SK-N-SH treated with all-trans-retinoic acid at 6 μM for 48 hours (cell line): Measurements from ENCODE around the gene MAPKBP1.

ENCODE experiments used
- ESRRG ChIP-seq: fragments of 250-450 bp; sonication (Bioruptor Pico); IDR thresholded peaks from 2 replicates; pipeline ENCODE4 v1.6.1; 2021; ENCODE audit warnings: mild to moderate bottlenecking
- GLIS3 ChIP-seq: fragments of 250-450 bp; sonication (Bioruptor Pico); IDR thresholded peaks from 2 replicates; pipeline ENCODE4 v1.5.0; 2020; ENCODE audit warnings: mild to moderate bottlenecking, moderate library complexity
- ISL1 ChIP-seq: fragments of 250-450 bp; sonication (Bioruptor Pico); IDR thresholded peaks from 2 replicates; pipeline ENCODE4 v2.1.2; 2022; ENCODE audit warnings: mild to moderate bottlenecking, moderate library complexity
- OSR1 ChIP-seq: fragments of 250-450 bp; sonication (Bioruptor Pico); IDR thresholded peaks from 2 replicates; pipeline ENCODE4 v1.8.0; 2022; ENCODE audit warnings: moderate library complexity, mild to moderate bottlenecking, inconsistent platforms
- RARB ChIP-seq: fragments of 250-450 bp; sonication (Bioruptor Pico); IDR thresholded peaks from 2 replicates; pipeline ENCODE4 v1.8.0; 2021; ENCODE audit warnings: mild to moderate bottlenecking, moderate library complexity
- SNAI2 ChIP-seq: fragments of 250-450 bp; sonication (Bioruptor Pico); IDR thresholded peaks from 2 replicates; pipeline ENCODE4 v1.5.0; 2020; ENCODE audit warnings: mild to moderate bottlenecking, moderate library complexity
- TCF4 ChIP-seq: fragments of 250-450 bp; sonication (Bioruptor Pico); IDR thresholded peaks from 2 replicates; pipeline ENCODE4 v1.8.0; 2021; ENCODE audit warnings: mild to moderate bottlenecking, moderate library complexity, borderline replicate concordance
- TOX ChIP-seq: fragments of 250-450 bp; sonication (Bioruptor Pico); IDR thresholded peaks from 2 replicates; pipeline ENCODE4 v1.8.0; 2021; ENCODE audit warnings: mild to moderate bottlenecking, moderate library complexity, borderline replicate concordance
- ZNF70 ChIP-seq: fragments of 450-650 bp; formaldehyde crosslinking; IDR thresholded peaks from 2 replicates; pipeline ENCODE4 v1.5.0; 2020; ENCODE audit warnings: mild to moderate bottlenecking, moderate library complexity
- ZNF8 ChIP-seq: fragments of 450-650 bp; formaldehyde crosslinking; IDR thresholded peaks from 2 replicates; pipeline ENCODE4 v1.5.0; 2020; ENCODE audit warnings: mild to moderate bottlenecking, moderate library complexity

GRCh38 chr15:41797201-41797944, 23.1 kb downstream of the MAPKBP1 start:
- TF ChIP-seq ZNF8 (CRISPR knock-in tag) = no peak
- TF ChIP-seq ISL1 (CRISPR knock-in tag) = no peak
- TF ChIP-seq RARB (CRISPR knock-in tag) = no peak
- no peak for TF ChIP-seq TCF4
- TF ChIP-seq OSR1 = no peak
- no peak for TF ChIP-seq ESRRG (CRISPR knock-in tag)
- no peak for TF ChIP-seq ZNF70 (CRISPR knock-in tag)
- TF ChIP-seq GLIS3 (CRISPR knock-in tag) = no peak
- no peak for TF ChIP-seq SNAI2 (CRISPR knock-in tag)
- no peak for TF ChIP-seq TOX
